ENCODE results near the gene PPA1.

DNA sequence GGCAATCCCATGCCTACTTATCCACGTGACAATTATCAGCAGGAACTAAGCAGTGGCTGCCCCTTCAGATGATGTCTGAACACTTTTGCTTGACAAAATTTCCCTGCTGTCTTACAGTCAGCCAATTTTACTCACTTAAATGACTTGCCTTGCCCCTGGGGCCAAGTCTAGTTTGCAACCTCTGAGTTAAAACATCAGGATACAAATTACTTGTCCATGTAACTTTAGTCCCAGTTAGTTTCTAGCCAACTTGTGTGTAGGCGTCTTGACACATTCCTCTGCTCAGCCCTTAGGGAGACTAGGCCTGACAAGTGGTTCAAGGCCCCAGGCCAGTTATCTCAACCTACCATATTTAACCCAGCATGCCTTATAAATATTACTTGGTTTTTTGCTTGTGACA, 75.1 kb downstream of the PPA1 start:
- TF ChIP-seq, protein P1, sequence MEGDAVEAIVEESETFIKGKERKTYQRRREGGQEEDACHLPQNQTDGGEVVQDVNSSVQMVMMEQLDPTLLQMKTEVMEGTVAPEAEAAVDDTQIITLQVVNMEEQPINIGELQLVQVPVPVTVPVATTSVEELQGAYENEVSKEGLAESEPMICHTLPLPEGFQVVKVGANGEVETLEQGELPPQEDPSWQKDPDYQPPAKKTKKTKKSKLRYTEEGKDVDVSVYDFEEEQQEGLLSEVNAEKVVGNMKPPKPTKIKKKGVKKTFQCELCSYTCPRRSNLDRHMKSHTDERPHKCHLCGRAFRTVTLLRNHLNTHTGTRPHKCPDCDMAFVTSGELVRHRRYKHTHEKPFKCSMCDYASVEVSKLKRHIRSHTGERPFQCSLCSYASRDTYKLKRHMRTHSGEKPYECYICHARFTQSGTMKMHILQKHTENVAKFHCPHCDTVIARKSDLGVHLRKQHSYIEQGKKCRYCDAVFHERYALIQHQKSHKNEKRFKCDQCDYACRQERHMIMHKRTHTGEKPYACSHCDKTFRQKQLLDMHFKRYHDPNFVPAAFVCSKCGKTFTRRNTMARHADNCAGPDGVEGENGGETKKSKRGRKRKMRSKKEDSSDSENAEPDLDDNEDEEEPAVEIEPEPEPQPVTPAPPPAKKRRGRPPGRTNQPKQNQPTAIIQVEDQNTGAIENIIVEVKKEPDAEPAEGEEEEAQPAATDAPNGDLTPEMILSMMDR (conservative IDR thresholded peaks at IDR 0.05; ENCODE audit: low read length), result no peak
- no peak for TF ChIP-seq EZH2phosphoT487 (IDR thresholded peaks at IDR 0.05; ENCODE audit: borderline replicate concordance)
